Vagina (tissue), 2 donors: ENCODE measurements around the gene USP17L5. TPM values are rescaled to one million over a fixed set of nuclear protein-coding genes. Genes with fewer than 3 reads are reported as not detected.
"Not testable (repeated sequence)": the region's sequence is repeated elsewhere in the genome, so short reads cannot be mapped to it uniquely, and the experiment has no call there.

Experiments
- DNase-seq, 2 donors: peaks; one replicate each; pipeline ENCODE4 v3.0.0-alpha.2; 2017; ENCODE audit errors: extremely low spot score in 2 of 2
- H3K27ac ChIP-seq: fragments of 200-600 bp; sonication (generic); one replicate; pipeline ENCODE4 v1.5.1; 2019
- H3K27me3 ChIP-seq: fragments of 200-600 bp; sonication (generic); one replicate; pipeline ENCODE4 v1.5.1; 2019
- H3K36me3 ChIP-seq, 2 donors: fragments of 200-600 bp; sonication (generic); one replicate each; pipeline ENCODE4 v1.5.1; 2017 to 2019
- H3K4me1 ChIP-seq: fragments of 200-600 bp; sonication (generic); one replicate; pipeline ENCODE4 v1.5.1; 2019
- H3K4me3 ChIP-seq, 2 donors: fragments of 200-600 bp; sonication (generic); 1 replicate in 1 of 2; 2 replicates in 1 of 2; pipeline ENCODE4 v1.5.1; 2016 to 2019
- H3K9me3 ChIP-seq: fragments of 200-600 bp; sonication (generic); one replicate; pipeline ENCODE4 v1.5.1; 2019
- POLR2A ChIP-seq, 2 donors: fragments of 450-650 bp; IDR thresholded peaks; one replicate each; pipeline ENCODE4 v1.6.1; 2017; ENCODE audit warnings: antibody characterized with exemption in 2 of 2, mild to moderate bottlenecking in 2 of 2, moderate library complexity in 2 of 2
- POLR2AphosphoS5 ChIP-seq, 2 donors: sonication (generic); formaldehyde crosslinking; IDR thresholded peaks; one replicate each; pipeline ENCODE4 v1.9.0; 2017; ENCODE audit warnings: antibody characterized with exemption in 2 of 2, mild to moderate bottlenecking in 2 of 2, low read depth in 1 of 2; ENCODE audit not compliant: insufficient read depth in 1 of 2
- intact Hi-C: fragments of 100-400 bp; cut with DNase I; formaldehyde crosslinking; loops from one replicate; pipeline ENCODE4 v1.15.1; 2023
- total RNA-seq: library from RNA; depleted of rRNA; stranded (reverse); fragments of >200 nt; gene quantifications from one replicate; pipeline ENCODE4 v1.2.3, GENCODE V29; 2016
- TF ChIP-seq, protein P1 (sequence below), 3 experiments: fragments of 450-650 bp in 2 of 3; fragments of 200-600 bp in 1 of 3; sonication (generic) in 1 of 3; IDR thresholded peaks; one replicate each; pipeline ENCODE4 v1.5.1; 2017 to 2019; ENCODE audit warnings: antibody characterized with exemption in 3 of 3, mild to moderate bottlenecking in 2 of 3, moderate library complexity in 2 of 3

The USP17L5 gene
- total RNA-seq, 1 donor from 2014 or later, result not detected

DNA sequence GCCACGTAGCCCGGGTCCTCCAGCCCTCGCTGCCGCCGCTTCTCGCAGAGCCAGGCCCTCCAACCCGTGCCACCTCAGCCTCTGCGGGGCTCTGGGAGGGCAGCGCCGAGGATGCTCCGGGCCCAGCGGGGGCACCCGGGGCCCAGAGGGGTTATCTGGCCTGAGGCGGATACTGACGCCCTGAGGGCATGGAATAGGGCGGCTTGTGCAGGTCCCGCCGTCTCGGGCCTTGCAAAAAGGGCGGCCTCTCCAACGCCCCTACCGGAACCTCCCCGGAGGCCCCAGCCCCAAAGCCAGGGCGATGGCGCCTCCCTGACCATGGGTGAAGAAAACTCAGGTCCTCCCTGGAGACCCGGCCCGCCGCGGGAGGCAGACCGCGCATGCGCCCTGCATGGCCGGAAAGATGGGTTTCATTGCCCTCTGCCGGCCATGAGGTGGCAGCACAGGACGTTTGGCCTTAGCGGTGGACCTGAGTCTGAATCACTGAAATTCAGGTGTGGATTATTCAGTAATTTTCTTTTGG lies 41.9 kb downstream of the USP17L5 start:
- intact Hi-C loops, H3K27ac ChIP-seq, DNase-seq, H3K36me3 ChIP-seq, H3K27me3 ChIP-seq, H3K9me3 ChIP-seq, H3K4me1 ChIP-seq: not testable (repeated sequence)
- peak overlapping the region; percentile 18 to 31 for H3K4me3 ChIP-seq
- TF ChIP-seq, protein P1, sequence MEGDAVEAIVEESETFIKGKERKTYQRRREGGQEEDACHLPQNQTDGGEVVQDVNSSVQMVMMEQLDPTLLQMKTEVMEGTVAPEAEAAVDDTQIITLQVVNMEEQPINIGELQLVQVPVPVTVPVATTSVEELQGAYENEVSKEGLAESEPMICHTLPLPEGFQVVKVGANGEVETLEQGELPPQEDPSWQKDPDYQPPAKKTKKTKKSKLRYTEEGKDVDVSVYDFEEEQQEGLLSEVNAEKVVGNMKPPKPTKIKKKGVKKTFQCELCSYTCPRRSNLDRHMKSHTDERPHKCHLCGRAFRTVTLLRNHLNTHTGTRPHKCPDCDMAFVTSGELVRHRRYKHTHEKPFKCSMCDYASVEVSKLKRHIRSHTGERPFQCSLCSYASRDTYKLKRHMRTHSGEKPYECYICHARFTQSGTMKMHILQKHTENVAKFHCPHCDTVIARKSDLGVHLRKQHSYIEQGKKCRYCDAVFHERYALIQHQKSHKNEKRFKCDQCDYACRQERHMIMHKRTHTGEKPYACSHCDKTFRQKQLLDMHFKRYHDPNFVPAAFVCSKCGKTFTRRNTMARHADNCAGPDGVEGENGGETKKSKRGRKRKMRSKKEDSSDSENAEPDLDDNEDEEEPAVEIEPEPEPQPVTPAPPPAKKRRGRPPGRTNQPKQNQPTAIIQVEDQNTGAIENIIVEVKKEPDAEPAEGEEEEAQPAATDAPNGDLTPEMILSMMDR (IDR thresholded peaks at IDR 0.05), result peak in 2 of 3 experiments; percentile 18 to 37

- DNase-seq, result no peak
- Histone ChIP-seq H3K27ac (no peak overlapping the region), H3K9me3 (no peaks in the 10 kb centered on the region), H3K4me3 (no peak overlapping the region), H3K4me1 (no peaks in the 10 kb centered on the region), H3K27me3 (no peaks in the 10 kb centered on the region), H3K36me3 (no peaks in the 10 kb centered on the region)
- TF ChIP-seq POLR2AphosphoS5 (IDR thresholded peaks at IDR 0.05; ENCODE audit: insufficient read depth in 1 of 2, low read depth in 1 of 2), result no peak
- TF ChIP-seq, protein P1 (IDR thresholded peaks at IDR 0.05), result no peak
- TF ChIP-seq POLR2A (IDR thresholded peaks at IDR 0.05), result no peak
- intact Hi-C loops, result no loop called here
Observed at GRCh38 chr4:9384126-9384525, 44.9 kb downstream of the USP17L5 start.

DNA sequence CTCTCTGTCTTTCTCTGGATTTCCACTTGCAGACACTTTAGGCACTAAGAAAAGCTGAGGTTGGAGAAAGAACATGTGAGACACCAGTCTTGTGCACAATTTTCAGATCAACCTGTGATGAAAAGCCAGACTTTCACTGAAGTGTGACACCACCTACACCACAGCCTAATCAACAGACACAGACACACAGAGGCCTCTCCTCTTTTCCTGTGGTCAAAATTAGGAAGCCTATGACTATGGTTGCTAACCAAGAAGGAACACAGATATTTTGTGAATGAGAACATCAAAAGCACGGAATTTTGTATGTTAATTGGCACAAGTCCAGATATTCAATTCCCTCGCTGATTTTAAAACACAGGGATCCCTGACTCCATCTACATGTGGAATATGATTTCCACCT lies 49.8 kb downstream of the USP17L5 start:
- DNase-seq, H3K4me1 ChIP-seq, H3K27ac ChIP-seq, H3K9me3 ChIP-seq, H3K4me3 ChIP-seq, H3K27me3 ChIP-seq, intact Hi-C loops, H3K36me3 ChIP-seq: not testable (repeated sequence)

Other genes starting within 250 kb of the USP17L5 start
- gene FAM90A26, start 169.0 kb upstream of the USP17L5 start, total RNA-seq, result not detected
- not detected for gene USP17L10, start 128.7 kb upstream of the USP17L5 start, total RNA-seq
- gene USP17L11, start 124.0 kb upstream of the USP17L5 start, total RNA-seq, result not detected
- gene USP17L12, start 119.3 kb upstream of the USP17L5 start, total RNA-seq, result not detected
- gene USP17L13, start 114.5 kb upstream of the USP17L5 start, total RNA-seq, result not detected
- not detected for gene USP17L15, start 105.0 kb upstream of the USP17L5 start, total RNA-seq
- gene USP17L17, start 95.5 kb upstream of the USP17L5 start, total RNA-seq, result not detected
- gene USP17L18, start 90.8 kb upstream of the USP17L5 start, total RNA-seq, result not detected
- gene USP17L19, start 86.0 kb upstream of the USP17L5 start, total RNA-seq, result not detected
- not detected for gene USP17L20, start 81.3 kb upstream of the USP17L5 start, total RNA-seq
- not detected for gene USP17L21, start 76.5 kb upstream of the USP17L5 start, total RNA-seq
- not detected for gene USP17L22, start 71.8 kb upstream of the USP17L5 start, total RNA-seq
- gene USP17L24, start 14.2 kb upstream of the USP17L5 start, total RNA-seq, result not detected
- not detected for gene USP17L25, start 9.5 kb upstream of the USP17L5 start, total RNA-seq
- not detected for gene USP17L26, start 4.7 kb upstream of the USP17L5 start, total RNA-seq
- gene USP17L27, start 4.7 kb downstream of the USP17L5 start, total RNA-seq, result not detected
- gene USP17L28, start 9.5 kb downstream of the USP17L5 start, total RNA-seq, result not detected
- gene USP17L29, start 14.2 kb downstream of the USP17L5 start, total RNA-seq, result not detected
- gene USP17L30, start 23.7 kb downstream of the USP17L5 start, total RNA-seq, result not detected
- gene DEFB131A, start 105.0 kb downstream of the USP17L5 start, total RNA-seq, result not detected